ENCODE measurements around the gene MAP2K7.
A peak's percentile ranks its signal among the peaks of the same experiment; 100 is the strongest.
"Not testable (repeated sequence)": the region's sequence is repeated elsewhere in the genome, so short reads cannot be mapped to it uniquely, and the experiment has no call there.

Gene MAP2K7

GRCh38 chr19:7928741-7929701, 25.3 kb downstream of the MAP2K7 start:
- H3K4me3 ChIP-seq (ENCODE audit: low read depth, low read length), result no peak overlapping the region

GRCh38 chr19:7930030-7930429, 26.4 kb downstream of the MAP2K7 start:
- not testable (repeated sequence) for H3K4me3 ChIP-seq (ENCODE audit: low read depth, low read length)

GRCh38 chr19:7930765-7931164, 27.1 kb downstream of the MAP2K7 start:
- H3K4me3 ChIP-seq (ENCODE audit: low read depth, low read length), result no peak overlapping the region

- no peak overlapping the region for H3K4me3 ChIP-seq (ENCODE audit: low read depth, low read length)
These were observed 27.8 kb downstream of the MAP2K7 start for GRCh38 chr19:7931221-7932061.

- no peak overlapping the region for H3K4me3 ChIP-seq (ENCODE audit: low read depth, low read length)
These were observed 28.7 kb downstream of the MAP2K7 start for GRCh38 chr19:7932276-7932929.

- no peak overlapping the region for H3K4me3 ChIP-seq (ENCODE audit: low read depth, low read length)
These were observed 29.2 kb downstream of the MAP2K7 start for GRCh38 chr19:7932930-7933300.

GRCh38 chr19:7933411-7933810, 29.7 kb downstream of the MAP2K7 start:
- H3K4me3 ChIP-seq (ENCODE audit: low read depth, low read length), result no peak overlapping the region

GRCh38 chr19:7933828-7934725, 30.4 kb downstream of the MAP2K7 start:
- H3K4me3 ChIP-seq (ENCODE audit: low read depth, low read length), result no peak overlapping the region

- H3K4me3 ChIP-seq (ENCODE audit: low read depth, low read length), result no peak overlapping the region
These were observed 31.1 kb downstream of the MAP2K7 start for GRCh38 chr19:7934766-7935165.

GRCh38 chr19:7940841-7941240, 37.2 kb downstream of the MAP2K7 start:
- no peak overlapping the region for H3K4me3 ChIP-seq (ENCODE audit: low read depth, low read length)

GRCh38 chr19:7941895-7942596, 38.4 kb downstream of the MAP2K7 start:
- no peak overlapping the region for H3K4me3 ChIP-seq (ENCODE audit: low read depth, low read length)

GRCh38 chr19:7942981-7943443, 39.3 kb downstream of the MAP2K7 start:
- peak overlapping the region; percentile 96 for H3K4me3 ChIP-seq (ENCODE audit: low read depth, low read length)

GRCh38 chr19:7943444-7944176, 39.9 kb downstream of the MAP2K7 start, which contains the start of gene TIMM44:
TIMM44 (minus strand) TSS chr19:7943666; CDS start chr19:7943651, 15 bp downstream.
- peak within 1 kb of the TSS; percentile 96 for H3K4me3 ChIP-seq (ENCODE audit: low read depth, low read length)

- H3K4me3 ChIP-seq (ENCODE audit: low read depth, low read length), result peak overlapping the region; percentile 47
These were observed 40.6 kb downstream of the MAP2K7 start for GRCh38 chr19:7944177-7944761.

- H3K4me3 ChIP-seq (ENCODE audit: low read depth, low read length), result no peak overlapping the region
These were observed 44.3 kb downstream of the MAP2K7 start for GRCh38 chr19:7947939-7948338.

- no peak overlapping the region for H3K4me3 ChIP-seq (ENCODE audit: low read depth, low read length)
These were observed 49.4 kb downstream of the MAP2K7 start for GRCh38 chr19:7953060-7953459.

GRCh38 chr19:7953576-7953975, 49.9 kb downstream of the MAP2K7 start:
- H3K4me3 ChIP-seq (ENCODE audit: low read depth, low read length), result no peak overlapping the region

- H3K4me3 ChIP-seq (ENCODE audit: low read depth, low read length), result no peak overlapping the region
These were observed 52.0 kb downstream of the MAP2K7 start for GRCh38 chr19:7955696-7956095.

Data from iPS-11a (cell line).